Measurements from ENCODE around the gene IL11. TPM values are rescaled to one million over a fixed set of nuclear protein-coding genes. Genes with fewer than 3 reads are reported as not detected.

Gene IL11
- total and polyA plus RNA-seq, 2 of the 13 experiments (the other 11 are each of a cell fraction or from before 2014, with no cell fraction given): 2.5 to 2.9 TPM

DNA sequence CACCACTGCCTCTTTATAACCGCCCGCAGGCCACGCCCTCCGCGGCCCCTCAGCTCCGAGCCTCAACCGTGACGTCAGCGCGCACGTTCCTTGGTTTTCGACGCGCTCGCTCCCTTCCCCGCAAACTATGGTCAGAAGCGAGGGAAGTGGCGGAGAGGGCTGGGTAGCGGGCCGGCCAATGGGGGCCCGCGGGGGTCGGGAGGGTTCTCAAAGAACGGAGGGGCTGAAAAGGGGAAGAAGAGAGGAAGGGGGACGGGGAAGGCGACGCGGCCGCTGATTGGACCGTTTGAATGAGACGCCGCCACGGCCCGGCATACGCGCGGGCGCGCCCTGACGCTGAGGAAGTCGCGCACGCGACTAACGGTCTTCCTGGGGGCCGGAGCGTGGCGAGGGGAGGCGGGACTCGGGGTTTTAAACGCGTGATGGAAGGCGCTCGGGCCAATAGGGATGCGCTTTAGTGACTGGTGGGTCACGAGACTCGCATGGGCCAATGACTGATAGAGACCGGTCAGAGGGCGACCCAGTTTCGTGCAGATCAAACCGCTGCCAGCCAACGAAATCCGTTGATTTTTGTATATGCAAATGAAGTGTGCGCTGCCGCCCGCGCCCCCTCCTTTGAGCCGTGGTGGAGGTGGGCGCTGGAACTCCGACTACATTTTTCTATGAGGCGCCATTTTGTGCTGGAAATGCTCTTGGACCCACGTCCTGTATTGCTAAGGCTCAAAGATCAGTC lies 37.7 kb upstream of the IL11 start (continued):
- TF ChIP-seq, protein P1, sequence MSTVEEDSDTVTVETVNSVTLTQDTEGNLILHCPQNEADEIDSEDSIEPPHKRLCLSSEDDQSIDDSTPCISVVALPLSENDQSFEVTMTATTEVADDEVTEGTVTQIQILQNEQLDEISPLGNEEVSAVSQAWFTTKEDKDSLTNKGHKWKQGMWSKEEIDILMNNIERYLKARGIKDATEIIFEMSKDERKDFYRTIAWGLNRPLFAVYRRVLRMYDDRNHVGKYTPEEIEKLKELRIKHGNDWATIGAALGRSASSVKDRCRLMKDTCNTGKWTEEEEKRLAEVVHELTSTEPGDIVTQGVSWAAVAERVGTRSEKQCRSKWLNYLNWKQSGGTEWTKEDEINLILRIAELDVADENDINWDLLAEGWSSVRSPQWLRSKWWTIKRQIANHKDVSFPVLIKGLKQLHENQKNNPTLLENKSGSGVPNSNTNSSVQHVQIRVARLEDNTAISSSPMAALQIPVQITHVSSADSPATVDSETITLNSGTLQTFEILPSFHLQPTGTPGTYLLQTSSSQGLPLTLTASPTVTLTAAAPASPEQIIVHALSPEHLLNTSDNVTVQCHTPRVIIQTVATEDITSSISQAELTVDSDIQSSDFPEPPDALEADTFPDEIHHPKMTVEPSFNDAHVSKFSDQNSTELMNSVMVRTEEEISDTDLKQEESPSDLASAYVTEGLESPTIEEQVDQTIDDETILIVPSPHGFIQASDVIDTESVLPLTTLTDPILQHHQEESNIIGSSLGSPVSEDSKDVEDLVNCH (CRISPR knock-in tag; IDR thresholded peaks at IDR 0.05): peak; percentile 86; the same call in 1 of the 2 replicates
- TF ChIP-seq ZFP91 (CRISPR knock-in tag; IDR thresholded peaks at IDR 0.05; ENCODE audit: borderline replicate concordance): peak; percentile 38; the same call in 1 of the 2 replicates
- TF ChIP-seq, protein P2, sequence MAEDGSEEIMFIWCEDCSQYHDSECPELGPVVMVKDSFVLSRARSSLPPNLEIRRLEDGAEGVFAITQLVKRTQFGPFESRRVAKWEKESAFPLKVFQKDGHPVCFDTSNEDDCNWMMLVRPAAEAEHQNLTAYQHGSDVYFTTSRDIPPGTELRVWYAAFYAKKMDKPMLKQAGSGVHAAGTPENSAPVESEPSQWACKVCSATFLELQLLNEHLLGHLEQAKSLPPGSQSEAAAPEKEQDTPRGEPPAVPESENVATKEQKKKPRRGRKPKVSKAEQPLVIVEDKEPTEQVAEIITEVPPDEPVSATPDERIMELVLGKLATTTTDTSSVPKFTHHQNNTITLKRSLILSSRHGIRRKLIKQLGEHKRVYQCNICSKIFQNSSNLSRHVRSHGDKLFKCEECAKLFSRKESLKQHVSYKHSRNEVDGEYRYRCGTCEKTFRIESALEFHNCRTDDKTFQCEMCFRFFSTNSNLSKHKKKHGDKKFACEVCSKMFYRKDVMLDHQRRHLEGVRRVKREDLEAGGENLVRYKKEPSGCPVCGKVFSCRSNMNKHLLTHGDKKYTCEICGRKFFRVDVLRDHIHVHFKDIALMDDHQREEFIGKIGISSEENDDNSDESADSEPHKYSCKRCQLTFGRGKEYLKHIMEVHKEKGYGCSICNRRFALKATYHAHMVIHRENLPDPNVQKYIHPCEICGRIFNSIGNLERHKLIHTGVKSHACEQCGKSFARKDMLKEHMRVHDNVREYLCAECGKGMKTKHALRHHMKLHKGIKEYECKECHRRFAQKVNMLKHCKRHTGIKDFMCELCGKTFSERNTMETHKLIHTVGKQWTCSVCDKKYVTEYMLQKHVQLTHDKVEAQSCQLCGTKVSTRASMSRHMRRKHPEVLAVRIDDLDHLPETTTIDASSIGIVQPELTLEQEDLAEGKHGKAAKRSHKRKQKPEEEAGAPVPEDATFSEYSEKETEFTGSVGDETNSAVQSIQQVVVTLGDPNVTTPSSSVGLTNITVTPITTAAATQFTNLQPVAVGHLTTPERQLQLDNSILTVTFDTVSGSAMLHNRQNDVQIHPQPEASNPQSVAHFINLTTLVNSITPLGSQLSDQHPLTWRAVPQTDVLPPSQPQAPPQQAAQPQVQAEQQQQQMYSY (CRISPR knock-in tag; IDR thresholded peaks at IDR 0.05): no peak
- TF ChIP-seq ZNF510 (CRISPR knock-in tag; IDR thresholded peaks at IDR 0.05; ENCODE audit: low read depth): 0 out of 2 replicates have a peak, but pooled peaks have one; percentile 72
- peak; percentile 68 for TF ChIP-seq PHF8 (CRISPR knock-in tag; IDR thresholded peaks at IDR 0.05)
- TF ChIP-seq HNRNPK (IDR thresholded peaks at IDR 0.05; ENCODE audit: low read depth, low read length, poor library complexity, severe bottlenecking): peak; percentile 79
- TF ChIP-seq ZSCAN5A (CRISPR knock-in tag; IDR thresholded peaks at IDR 0.05; ENCODE audit: borderline replicate concordance): peak; percentile 55; the same call in 1 of the 2 replicates
- TF ChIP-seq DBP (CRISPR knock-in tag; IDR thresholded peaks at IDR 0.05; ENCODE audit: not compliant biosample characterization): no peak
- peak; percentile 88; the same call in 1 of the 2 replicates for TF ChIP-seq ZNF616 (CRISPR knock-in tag; IDR thresholded peaks at IDR 0.05; ENCODE audit: low read depth)
- TF ChIP-seq PATZ1 (CRISPR knock-in tag; IDR thresholded peaks at IDR 0.05): peak; percentile 56; the same call in 1 of the 2 replicates
- TF ChIP-seq, protein P3, sequence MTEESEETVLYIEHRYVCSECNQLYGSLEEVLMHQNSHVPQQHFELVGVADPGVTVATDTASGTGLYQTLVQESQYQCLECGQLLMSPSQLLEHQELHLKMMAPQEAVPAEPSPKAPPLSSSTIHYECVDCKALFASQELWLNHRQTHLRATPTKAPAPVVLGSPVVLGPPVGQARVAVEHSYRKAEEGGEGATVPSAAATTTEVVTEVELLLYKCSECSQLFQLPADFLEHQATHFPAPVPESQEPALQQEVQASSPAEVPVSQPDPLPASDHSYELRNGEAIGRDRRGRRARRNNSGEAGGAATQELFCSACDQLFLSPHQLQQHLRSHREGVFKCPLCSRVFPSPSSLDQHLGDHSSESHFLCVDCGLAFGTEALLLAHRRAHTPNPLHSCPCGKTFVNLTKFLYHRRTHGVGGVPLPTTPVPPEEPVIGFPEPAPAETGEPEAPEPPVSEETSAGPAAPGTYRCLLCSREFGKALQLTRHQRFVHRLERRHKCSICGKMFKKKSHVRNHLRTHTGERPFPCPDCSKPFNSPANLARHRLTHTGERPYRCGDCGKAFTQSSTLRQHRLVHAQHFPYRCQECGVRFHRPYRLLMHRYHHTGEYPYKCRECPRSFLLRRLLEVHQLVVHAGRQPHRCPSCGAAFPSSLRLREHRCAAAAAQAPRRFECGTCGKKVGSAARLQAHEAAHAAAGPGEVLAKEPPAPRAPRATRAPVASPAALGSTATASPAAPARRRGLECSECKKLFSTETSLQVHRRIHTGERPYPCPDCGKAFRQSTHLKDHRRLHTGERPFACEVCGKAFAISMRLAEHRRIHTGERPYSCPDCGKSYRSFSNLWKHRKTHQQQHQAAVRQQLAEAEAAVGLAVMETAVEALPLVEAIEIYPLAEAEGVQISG (CRISPR knock-in tag; IDR thresholded peaks at IDR 0.05): no peak
